Upper lobe of right lung (tissue), 1 donor: ENCODE results near the gene TBK1. TPM values are rescaled to one million over a fixed set of nuclear protein-coding genes. Genes with fewer than 3 reads are reported as not detected.

ENCODE experiments used
- ATAC-seq: fragments of 200-7000 bp; cut with Tn5 transposase; one replicate; pipeline ENCODE4 v1.9.1; 2020; ENCODE audit warnings: mild to moderate bottlenecking, moderate library complexity
- DNase-seq: peaks from one replicate; pipeline ENCODE4 v3.0.0-alpha.2; 2020
- H3K27ac ChIP-seq: fragments of 200-600 bp; one replicate; pipeline ENCODE4 v1.8.0; 2022
- H3K27me3 ChIP-seq: fragments of 200-600 bp; one replicate; pipeline ENCODE4 v1.8.0; 2022; ENCODE audit warnings: mild to moderate bottlenecking
- H3K36me3 ChIP-seq: fragments of 200-600 bp; one replicate; pipeline ENCODE4 v1.8.0; 2022
- H3K4me1 ChIP-seq: fragments of 200-600 bp; one replicate; pipeline ENCODE4 v1.8.0; 2022
- H3K4me3 ChIP-seq: fragments of 200-600 bp; one replicate; pipeline ENCODE4 v1.8.0; 2022; ENCODE audit warnings: mild to moderate bottlenecking
- H3K9me3 ChIP-seq: fragments of 200-600 bp; one replicate; pipeline ENCODE4 v1.8.0; 2022
- intact Hi-C: fragments of 100-400 bp; cut with DNase I; formaldehyde crosslinking; loops from one replicate; pipeline ENCODE4 v1.11.0; 2022
- long read RNA-seq: library from polyadenylated mRNA; unstranded; transcript quantifications from one replicate; pipeline ENCODE4 v2.0.0, GENCODE V29; 2021
- total RNA-seq: library from RNA; stranded (reverse); fragmentation: NEBNext Ultra II Directional; extraction: Animal tissue kit (Norgen Biotek cat#: 25700); gene quantifications from one replicate; pipeline ENCODE4 v1.2.1, GENCODE V29; 2021
- TF ChIP-seq, protein P1 (sequence below): fragments of 200-600 bp; IDR thresholded peaks from one replicate; pipeline ENCODE4 v1.8.0; 2022; ENCODE audit warnings: antibody characterized with exemption
- donor health status: DM: no; HTN: yes; CAD: no; lungs with severe emphysema.

TBK1 gene
- total RNA-seq, result 28.2 TPM
- long read RNA-seq, transcript TBK1-201 (21 exons, 3,256 nt), result major isoform, 46 of 61 reads
- long read RNA-seq, partial matches to known transcripts, result 6 of 61 reads
- long read RNA-seq, other reads (novel, unspliced or antisense), result 9 of 61 reads

GRCh38 chr12:64451687-64452558, at the start of gene TBK1:
Gene TBK1, plus strand, starts transcription at chr12:64452120. Its CDS starts 3,751 bp downstream, at chr12:64455871.
- ATAC-seq, result peak; percentile 98
- peak within 1 kb of the TSS; percentile 93 for H3K4me3 ChIP-seq
- H3K4me1 ChIP-seq, result peaks cover 22% of the 10 kb centered on the region
- H3K36me3 ChIP-seq, result peaks cover 26% of the 10 kb centered on the region
- TF ChIP-seq, protein P1, sequence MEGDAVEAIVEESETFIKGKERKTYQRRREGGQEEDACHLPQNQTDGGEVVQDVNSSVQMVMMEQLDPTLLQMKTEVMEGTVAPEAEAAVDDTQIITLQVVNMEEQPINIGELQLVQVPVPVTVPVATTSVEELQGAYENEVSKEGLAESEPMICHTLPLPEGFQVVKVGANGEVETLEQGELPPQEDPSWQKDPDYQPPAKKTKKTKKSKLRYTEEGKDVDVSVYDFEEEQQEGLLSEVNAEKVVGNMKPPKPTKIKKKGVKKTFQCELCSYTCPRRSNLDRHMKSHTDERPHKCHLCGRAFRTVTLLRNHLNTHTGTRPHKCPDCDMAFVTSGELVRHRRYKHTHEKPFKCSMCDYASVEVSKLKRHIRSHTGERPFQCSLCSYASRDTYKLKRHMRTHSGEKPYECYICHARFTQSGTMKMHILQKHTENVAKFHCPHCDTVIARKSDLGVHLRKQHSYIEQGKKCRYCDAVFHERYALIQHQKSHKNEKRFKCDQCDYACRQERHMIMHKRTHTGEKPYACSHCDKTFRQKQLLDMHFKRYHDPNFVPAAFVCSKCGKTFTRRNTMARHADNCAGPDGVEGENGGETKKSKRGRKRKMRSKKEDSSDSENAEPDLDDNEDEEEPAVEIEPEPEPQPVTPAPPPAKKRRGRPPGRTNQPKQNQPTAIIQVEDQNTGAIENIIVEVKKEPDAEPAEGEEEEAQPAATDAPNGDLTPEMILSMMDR, result no peak
- intact Hi-C loops, result no loop called here
- peak within 1 kb of the TSS; percentile 96 for H3K27ac ChIP-seq
- H3K9me3 ChIP-seq, result no peaks in the 10 kb centered on the region
- DNase-seq, result peak; percentile 97
- no peaks in the 10 kb centered on the region for H3K27me3 ChIP-seq

- H3K4me3 ChIP-seq, result no peak overlapping the region
- TF ChIP-seq, protein P1, result no peak
- no peaks in the 10 kb centered on the region for H3K27me3 ChIP-seq
- ATAC-seq, result no peak
- H3K9me3 ChIP-seq, result no peaks in the 10 kb centered on the region
- DNase-seq, result no peak
- intact Hi-C loops, result no loop called here
- H3K4me1 ChIP-seq, result peaks cover 11% of the 10 kb centered on the region
- H3K36me3 ChIP-seq, result no peaks in the 10 kb centered on the region
- no peak overlapping the region for H3K27ac ChIP-seq
Measured at GRCh38 chr12:64402181-64402580, 49.7 kb upstream of the TBK1 start.

- intact Hi-C loops, result no loop called here
- ATAC-seq, result peak; percentile 97
Measured at GRCh38 chr12:64403707-64404469, 48.0 kb upstream of the TBK1 start, which contains the start of gene XPOT. Gene XPOT, plus strand, starts transcription at chr12:64404392. Its CDS starts 5,644 bp downstream, at chr12:64410036.

DNA sequence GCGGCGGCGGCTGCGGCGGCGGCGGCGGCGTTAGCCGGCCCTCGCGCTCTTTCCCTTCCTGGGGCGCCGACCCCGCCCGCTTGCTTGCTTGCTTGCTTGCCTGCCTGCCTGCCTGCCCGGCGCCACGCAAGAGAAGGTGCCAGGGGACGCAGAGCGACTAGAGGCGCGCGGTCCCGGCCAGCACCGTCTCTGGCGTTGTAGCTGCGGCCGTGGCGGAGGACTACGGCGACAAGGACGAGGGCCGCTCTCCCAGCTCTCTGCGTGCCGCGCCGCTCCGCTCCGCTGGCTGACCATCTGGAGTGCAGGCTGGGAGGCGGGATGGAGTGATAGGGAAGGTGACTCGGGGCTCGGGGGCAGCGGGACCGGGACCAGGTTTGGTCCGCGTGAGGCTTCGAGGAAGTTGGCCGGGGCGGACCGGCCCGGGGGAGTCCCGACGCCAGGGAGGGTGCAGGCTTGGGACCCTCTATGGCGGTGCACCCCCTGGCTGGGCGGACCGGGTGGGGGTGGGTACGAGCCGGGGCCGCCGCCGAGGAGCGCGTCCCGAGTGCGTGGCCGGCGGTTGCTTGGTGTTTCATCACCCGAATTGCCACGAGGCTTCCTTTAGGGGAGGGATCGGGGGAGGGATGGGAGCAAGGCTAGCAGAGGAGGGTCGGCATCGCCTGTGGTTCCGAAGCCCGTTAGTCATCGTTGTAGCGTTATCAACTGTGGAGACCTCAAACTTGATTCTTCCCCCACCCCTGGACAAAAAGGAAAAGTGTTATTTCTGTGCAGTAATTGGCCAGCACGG, 47.3 kb upstream of the TBK1 start:
- Histone ChIP-seq H3K9me3 (no peaks in the 10 kb centered on the region), H3K27ac (peak overlapping the region; percentile 96), H3K4me1 (peaks cover 11% of the 10 kb centered on the region), H3K36me3 (peaks cover 1% of the 10 kb centered on the region), H3K4me3 (peak overlapping the region; percentile 98), H3K27me3 (no peaks in the 10 kb centered on the region)
- intact Hi-C loops, result no loop called here
- ATAC-seq (peak; percentile 66), DNase-seq (peak; percentile 83)
- TF ChIP-seq, protein P1, result no peak

More at GRCh38 chr12:64403707-64404469, 48.0 kb upstream of the TBK1 start, which contains the start of gene XPOT:
- peak within 1 kb of the TSS; percentile 96 for H3K27ac ChIP-seq
- H3K27me3 ChIP-seq, result no peaks in the 10 kb centered on the region
- DNase-seq, result peak; percentile 98
- no peaks in the 10 kb centered on the region for H3K36me3 ChIP-seq
- peak within 1 kb of the TSS; percentile 98 for H3K4me3 ChIP-seq
- TF ChIP-seq, protein P1, result no peak
- peaks cover 11% of the 10 kb centered on the region for H3K4me1 ChIP-seq
- H3K9me3 ChIP-seq, result no peaks in the 10 kb centered on the region
